Measurements from ENCODE around the gene CPM. TPM values are rescaled to one million over a fixed set of nuclear protein-coding genes. Genes with fewer than 3 reads are reported as not detected.
A peak's percentile ranks its signal among the peaks of the same experiment; 100 is the strongest.

Gene CPM
- total RNA-seq (ENCODE audit: low replicate concordance): 0.08 and 17.1 TPM in 2 replicates

DNA sequence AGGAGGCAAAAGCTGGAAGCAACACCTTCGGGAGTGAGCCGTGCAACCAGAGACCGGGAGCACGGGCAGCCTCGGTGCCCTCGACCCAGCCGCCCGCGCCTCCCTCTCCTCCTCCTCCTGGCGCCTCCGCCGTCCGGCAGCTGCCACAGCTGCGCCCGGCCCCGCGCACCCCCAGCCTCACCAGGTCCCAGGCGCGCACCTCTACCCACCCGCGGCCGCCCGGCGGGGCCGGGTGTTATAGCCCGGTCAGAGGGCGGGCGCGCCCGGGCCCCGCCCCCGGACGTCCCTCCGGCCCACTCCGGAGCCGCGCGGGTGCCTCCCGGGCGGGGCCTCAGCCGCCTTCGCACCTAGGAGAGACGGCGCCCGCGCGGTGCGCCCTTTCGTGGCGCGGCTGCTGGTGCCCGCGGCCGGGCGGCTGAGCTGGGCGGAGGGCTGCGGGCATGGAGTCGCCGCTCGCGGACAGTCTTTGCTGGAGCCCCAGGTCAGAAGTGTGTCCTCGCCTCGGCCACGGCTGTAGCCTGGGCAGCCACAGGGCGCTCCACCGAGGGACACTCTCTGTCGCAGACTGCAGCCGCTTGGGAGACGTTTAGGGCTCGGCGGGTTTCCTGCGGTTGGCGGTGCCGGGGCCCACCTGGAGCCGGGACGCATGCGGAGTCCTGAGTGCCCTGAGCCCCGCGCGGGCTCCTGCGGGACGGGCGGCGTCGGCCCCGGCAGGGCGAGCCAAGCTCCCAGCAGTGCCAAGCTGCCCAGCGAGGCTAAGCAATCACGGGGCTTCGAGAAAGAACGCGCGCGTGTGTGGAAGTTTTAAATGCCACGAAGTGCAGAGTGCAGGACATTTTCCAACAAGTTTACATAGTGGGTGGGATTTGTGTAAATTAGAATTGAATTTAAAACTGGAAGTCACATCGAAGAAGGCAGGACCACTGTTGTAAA lies at the start of gene CPM:
TSS of gene CPM (minus strand) at position 211 of the 933 bp plus-strand sequence. CDS start 334 bp downstream, outside the sequence.
- peak within 1 kb of the TSS; percentile 68 for H3K4me3 ChIP-seq (ENCODE audit: low read depth, low read length)
- TF ChIP-seq, protein P1, sequence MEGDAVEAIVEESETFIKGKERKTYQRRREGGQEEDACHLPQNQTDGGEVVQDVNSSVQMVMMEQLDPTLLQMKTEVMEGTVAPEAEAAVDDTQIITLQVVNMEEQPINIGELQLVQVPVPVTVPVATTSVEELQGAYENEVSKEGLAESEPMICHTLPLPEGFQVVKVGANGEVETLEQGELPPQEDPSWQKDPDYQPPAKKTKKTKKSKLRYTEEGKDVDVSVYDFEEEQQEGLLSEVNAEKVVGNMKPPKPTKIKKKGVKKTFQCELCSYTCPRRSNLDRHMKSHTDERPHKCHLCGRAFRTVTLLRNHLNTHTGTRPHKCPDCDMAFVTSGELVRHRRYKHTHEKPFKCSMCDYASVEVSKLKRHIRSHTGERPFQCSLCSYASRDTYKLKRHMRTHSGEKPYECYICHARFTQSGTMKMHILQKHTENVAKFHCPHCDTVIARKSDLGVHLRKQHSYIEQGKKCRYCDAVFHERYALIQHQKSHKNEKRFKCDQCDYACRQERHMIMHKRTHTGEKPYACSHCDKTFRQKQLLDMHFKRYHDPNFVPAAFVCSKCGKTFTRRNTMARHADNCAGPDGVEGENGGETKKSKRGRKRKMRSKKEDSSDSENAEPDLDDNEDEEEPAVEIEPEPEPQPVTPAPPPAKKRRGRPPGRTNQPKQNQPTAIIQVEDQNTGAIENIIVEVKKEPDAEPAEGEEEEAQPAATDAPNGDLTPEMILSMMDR (IDR thresholded peaks at IDR 0.05; ENCODE audit: insufficient read depth, low read length): no peak
- peak; percentile 36 for DNase-seq (ENCODE audit: low read depth)

DNA sequence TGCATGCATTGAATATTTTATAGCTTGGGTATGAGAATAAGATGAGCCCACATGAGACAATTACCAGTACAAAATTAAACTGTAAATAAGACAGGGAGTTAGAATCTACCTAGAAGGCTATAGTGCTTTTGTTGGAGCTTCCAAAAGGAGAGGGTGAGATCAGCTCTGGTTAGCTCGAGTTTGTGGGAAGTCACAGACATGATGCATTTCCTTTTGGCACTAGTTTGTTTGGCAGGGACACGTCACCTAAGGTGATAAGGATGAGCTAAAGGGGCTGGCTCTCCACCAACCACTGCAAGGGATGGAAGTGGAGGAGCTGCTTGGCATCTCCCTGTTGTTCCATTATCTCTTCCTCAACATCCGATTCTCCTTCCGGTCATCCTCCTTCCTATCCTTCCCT lies 48.5 kb upstream of the CPM start:
- DNase-seq (ENCODE audit: low read depth): peak; percentile 60
- H3K4me3 ChIP-seq (ENCODE audit: low read depth, low read length): no peak overlapping the region
- TF ChIP-seq, protein P1 (IDR thresholded peaks at IDR 0.05; ENCODE audit: insufficient read depth, low read length): no peak

DNA sequence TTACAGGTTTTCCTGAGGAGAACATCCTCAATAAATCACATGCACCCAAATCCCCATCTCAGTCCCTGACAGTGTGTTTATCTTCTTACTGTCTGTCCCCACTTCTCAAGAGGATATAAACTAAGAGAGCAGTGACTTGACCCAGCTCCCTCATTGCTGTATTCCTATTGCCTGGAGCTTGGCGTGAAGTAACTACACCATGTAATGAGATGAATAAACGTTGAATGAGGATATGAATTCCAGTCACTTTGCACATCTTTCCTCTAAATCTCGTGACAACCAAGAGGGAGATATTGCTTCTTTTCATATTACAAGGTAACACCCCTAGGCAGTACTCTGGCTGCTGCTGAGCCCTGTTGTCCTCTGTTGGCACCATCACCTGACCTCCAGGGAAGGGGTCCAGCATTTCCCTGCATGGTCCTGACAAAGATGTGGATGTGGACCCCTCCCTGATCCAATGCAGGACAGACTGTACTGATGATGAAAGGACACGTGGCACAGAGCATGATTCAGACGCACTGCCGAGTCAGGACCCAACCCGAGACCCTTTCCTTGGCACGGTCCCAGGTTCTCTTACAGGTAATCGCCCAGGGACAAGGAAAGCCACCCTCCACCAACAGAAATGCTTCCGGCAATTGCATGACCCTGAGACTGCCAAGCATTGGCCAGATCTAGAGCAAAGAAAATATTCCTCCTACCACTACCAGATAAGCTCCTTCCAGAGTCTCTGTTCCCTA lies 47.7 kb upstream of the CPM start:
- DNase-seq (ENCODE audit: low read depth): no peak
- H3K4me3 ChIP-seq (ENCODE audit: low read depth, low read length): no peak overlapping the region
- TF ChIP-seq, protein P1 (IDR thresholded peaks at IDR 0.05; ENCODE audit: insufficient read depth, low read length): no peak

DNA sequence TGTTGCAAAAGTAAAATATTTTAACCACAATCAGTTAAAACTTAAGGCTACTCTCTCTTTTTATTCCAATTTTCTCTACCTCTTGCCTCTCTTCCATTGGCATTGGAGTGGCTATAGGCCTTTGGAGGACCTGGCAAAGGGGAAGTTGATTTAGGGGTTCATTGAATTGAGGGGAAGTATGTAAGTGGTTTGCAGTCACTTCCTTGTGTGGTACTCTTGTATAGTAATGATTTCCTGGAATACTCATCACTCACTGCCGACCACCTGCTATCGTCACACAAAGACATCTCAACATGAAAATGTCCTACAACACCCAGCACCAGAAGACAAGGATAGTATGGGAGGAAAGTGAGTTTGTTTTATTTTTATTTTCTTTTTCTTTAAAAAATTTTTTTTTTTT lies 45.7 kb upstream of the CPM start:
- DNase-seq (ENCODE audit: low read depth): no peak
- TF ChIP-seq, protein P1 (IDR thresholded peaks at IDR 0.05; ENCODE audit: insufficient read depth, low read length): no peak
- no peak overlapping the region for H3K4me3 ChIP-seq (ENCODE audit: low read depth, low read length)

DNA sequence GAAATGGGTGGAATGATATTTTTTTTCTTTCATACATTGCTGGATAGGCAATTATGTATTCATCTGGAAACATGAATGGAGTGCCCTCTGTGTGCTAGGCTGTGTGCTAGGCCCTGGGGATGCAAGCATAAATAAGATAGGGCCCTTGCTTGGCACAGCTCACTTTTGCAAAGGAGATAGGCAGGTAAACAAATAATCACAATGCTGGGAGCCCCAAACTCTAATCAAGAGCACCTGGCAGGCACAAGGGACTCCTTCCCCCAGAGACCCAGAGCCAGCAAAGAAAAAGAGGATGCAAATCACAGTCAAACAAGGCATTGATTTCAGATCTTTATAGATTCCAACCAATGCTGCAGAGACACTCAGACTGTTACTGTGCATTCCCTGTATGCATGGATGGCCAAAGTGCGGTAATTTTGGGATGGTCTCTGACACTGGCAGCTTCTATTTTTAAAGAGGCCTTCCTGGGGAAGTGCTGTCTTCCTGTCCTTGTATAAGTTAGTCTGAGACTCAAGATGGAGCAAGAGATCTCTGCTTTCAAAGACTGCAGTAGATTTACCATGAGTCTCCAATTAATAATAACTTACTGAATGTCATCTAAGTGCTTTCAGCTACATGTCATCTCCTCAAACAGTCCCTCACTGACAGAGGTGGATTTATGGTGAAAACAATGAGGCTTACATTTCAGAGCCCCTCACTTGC lies 45.1 kb upstream of the CPM start:
- no peak overlapping the region for H3K4me3 ChIP-seq (ENCODE audit: low read depth, low read length)
- TF ChIP-seq, protein P1 (IDR thresholded peaks at IDR 0.05; ENCODE audit: insufficient read depth, low read length): no peak
- DNase-seq (ENCODE audit: low read depth): no peak

DNA sequence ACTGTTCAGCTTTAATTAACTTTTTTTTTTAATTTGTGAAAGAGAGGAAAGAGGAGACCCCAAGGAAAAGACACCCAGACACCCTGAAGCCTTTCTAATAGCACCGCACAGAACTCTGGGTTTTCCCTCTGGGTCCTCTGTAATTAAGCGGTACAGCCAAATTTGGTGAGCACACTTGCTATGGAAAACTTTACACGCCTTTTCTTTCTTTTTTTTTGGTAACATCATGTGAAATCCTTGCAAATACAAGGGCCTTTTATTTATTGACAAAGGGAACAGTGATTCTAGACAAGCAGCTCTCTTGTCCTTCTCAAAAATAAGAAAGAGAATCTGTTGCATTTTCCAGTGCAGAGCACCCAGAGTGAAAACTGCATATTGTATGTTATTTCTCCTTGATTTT lies 44.4 kb upstream of the CPM start:
- no peak overlapping the region for H3K4me3 ChIP-seq (ENCODE audit: low read depth, low read length)
- TF ChIP-seq, protein P1 (IDR thresholded peaks at IDR 0.05; ENCODE audit: insufficient read depth, low read length): no peak
- DNase-seq (ENCODE audit: low read depth): no peak
